ENCODE measurements around the gene SVIL. TPM values are rescaled to one million over a fixed set of nuclear protein-coding genes. Genes with fewer than 3 reads are reported as not detected.
A peak's percentile ranks its signal among the peaks of the same experiment; 100 is the strongest.
"Not testable (repeated sequence)": the region's sequence is repeated elsewhere in the genome, so short reads cannot be mapped to it uniquely, and the experiment has no call there.

Gene SVIL
- total and polyA plus RNA-seq, 2 donors (not counting 1 experiment from before 2014, with no cell fraction given), result 17.7 to 94.3 TPM

- TF ChIP-seq EZH2 (IDR thresholded peaks at IDR 0.05; ENCODE audit: low read length, missing control alignments), result no peak
- TF ChIP-seq, protein P1, sequence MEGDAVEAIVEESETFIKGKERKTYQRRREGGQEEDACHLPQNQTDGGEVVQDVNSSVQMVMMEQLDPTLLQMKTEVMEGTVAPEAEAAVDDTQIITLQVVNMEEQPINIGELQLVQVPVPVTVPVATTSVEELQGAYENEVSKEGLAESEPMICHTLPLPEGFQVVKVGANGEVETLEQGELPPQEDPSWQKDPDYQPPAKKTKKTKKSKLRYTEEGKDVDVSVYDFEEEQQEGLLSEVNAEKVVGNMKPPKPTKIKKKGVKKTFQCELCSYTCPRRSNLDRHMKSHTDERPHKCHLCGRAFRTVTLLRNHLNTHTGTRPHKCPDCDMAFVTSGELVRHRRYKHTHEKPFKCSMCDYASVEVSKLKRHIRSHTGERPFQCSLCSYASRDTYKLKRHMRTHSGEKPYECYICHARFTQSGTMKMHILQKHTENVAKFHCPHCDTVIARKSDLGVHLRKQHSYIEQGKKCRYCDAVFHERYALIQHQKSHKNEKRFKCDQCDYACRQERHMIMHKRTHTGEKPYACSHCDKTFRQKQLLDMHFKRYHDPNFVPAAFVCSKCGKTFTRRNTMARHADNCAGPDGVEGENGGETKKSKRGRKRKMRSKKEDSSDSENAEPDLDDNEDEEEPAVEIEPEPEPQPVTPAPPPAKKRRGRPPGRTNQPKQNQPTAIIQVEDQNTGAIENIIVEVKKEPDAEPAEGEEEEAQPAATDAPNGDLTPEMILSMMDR (conservative IDR thresholded peaks at IDR 0.05 in 1 of 2, IDR thresholded peaks at IDR 0.05 in 1 of 2; ENCODE audit: low read depth in 1 of 2, low read length in 2 of 2), result peak; percentile 12 to 33
- H3K27ac ChIP-seq (ENCODE audit: insufficient read depth, low read length), result no peak overlapping the region
These were observed 164.4 kb downstream of the SVIL start for GRCh38 chr10:29470355-29470705.

GRCh38 chr10:29469481-29470354, 165.1 kb downstream of the SVIL start:
- peaks cover 9% of the 10 kb centered on the region for H3K4me1 ChIP-seq (ENCODE audit: control insufficient read depth, extremely low read depth, insufficient read depth, low read length)
- no peaks in the 10 kb centered on the region for H3K9me3 ChIP-seq (ENCODE audit: control insufficient read depth, insufficient read depth, low read depth, low read length)
- H3K4me3 ChIP-seq (replicated peaks in 1 of 4; ENCODE audit: control extremely low read depth in 1 of 4, insufficient read depth in 1 of 4, low read depth in 3 of 4, low read length in 4 of 4), result no peak overlapping the region
- no peak for TF ChIP-seq EZH2 (IDR thresholded peaks at IDR 0.05; ENCODE audit: low read length, missing control alignments)
- TF ChIP-seq, protein P1 (conservative IDR thresholded peaks at IDR 0.05 in 1 of 2, IDR thresholded peaks at IDR 0.05 in 1 of 2; ENCODE audit: low read depth in 1 of 2, low read length in 2 of 2), result no peak
- no peak overlapping the region for H3K9ac ChIP-seq (ENCODE audit: insufficient read depth, low read length)
- no peaks in the 10 kb centered on the region for H3K79me2 ChIP-seq (ENCODE audit: control insufficient read depth, insufficient read depth, low read length)
- H3K27ac ChIP-seq (ENCODE audit: insufficient read depth, low read length), result no peak overlapping the region
- H4K20me1 ChIP-seq (ENCODE audit: control insufficient read depth, extremely low read depth, insufficient read depth, low read length), result no peaks in the 10 kb centered on the region
- H2AFZ ChIP-seq (ENCODE audit: low read length), result no peak overlapping the region
- H3K36me3 ChIP-seq (ENCODE audit: control insufficient read depth, insufficient read depth, low read length), result peaks cover 17% of the 10 kb centered on the region
- H3K4me2 ChIP-seq (ENCODE audit: extremely low read depth, insufficient read depth, low read length), result no peak overlapping the region
- DNase-seq (ENCODE audit: low read depth in 2 of 2), result no peak
- no peaks in the 10 kb centered on the region for H3K27me3 ChIP-seq (ENCODE audit: control insufficient read depth, insufficient read depth, low read length)

More at GRCh38 chr10:29470355-29470705, 164.4 kb downstream of the SVIL start:
- Histone ChIP-seq H3K9ac (ENCODE audit: insufficient read depth, low read length) (no peak overlapping the region), H3K9me3 (ENCODE audit: control insufficient read depth, insufficient read depth, low read depth, low read length) (no peaks in the 10 kb centered on the region), H3K36me3 (ENCODE audit: control insufficient read depth, insufficient read depth, low read length) (peaks cover 16% of the 10 kb centered on the region), H3K79me2 (ENCODE audit: control insufficient read depth, insufficient read depth, low read length) (no peaks in the 10 kb centered on the region), H3K4me3 (replicated peaks in 1 of 4; ENCODE audit: control extremely low read depth in 1 of 4, insufficient read depth in 1 of 4, low read depth in 3 of 4, low read length in 4 of 4) (no peak overlapping the region), H3K27me3 (ENCODE audit: control insufficient read depth, insufficient read depth, low read length) (no peaks in the 10 kb centered on the region), H3K4me1 (ENCODE audit: control insufficient read depth, extremely low read depth, insufficient read depth, low read length) (peaks cover 9% of the 10 kb centered on the region), H2AFZ (ENCODE audit: low read length) (no peak overlapping the region), H4K20me1 (ENCODE audit: control insufficient read depth, extremely low read depth, insufficient read depth, low read length) (no peaks in the 10 kb centered on the region), H3K4me2 (ENCODE audit: extremely low read depth, insufficient read depth, low read length) (no peak overlapping the region)
- DNase-seq (ENCODE audit: low read depth in 2 of 2), result no peak

DNA sequence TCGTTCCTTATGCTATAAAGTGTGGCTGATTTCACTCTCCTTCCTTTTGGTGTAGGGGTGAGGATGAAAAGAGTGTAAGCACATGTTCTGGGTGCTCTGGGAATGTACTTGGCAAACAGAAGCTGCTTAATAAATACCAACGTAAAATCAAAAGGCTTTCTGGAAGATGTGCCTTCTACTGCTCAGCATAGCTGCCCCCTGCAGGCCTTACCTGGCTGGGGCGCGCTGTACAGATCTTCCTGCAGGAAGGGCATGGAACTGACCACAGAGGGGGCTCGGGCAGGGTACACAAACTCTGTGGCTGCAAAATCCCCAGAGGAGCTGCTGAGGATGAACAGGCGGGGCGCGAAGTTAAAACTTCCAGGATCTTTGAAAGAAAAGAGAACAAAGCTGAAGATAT, 169.4 kb downstream of the SVIL start:
- TF ChIP-seq, protein P1 (conservative IDR thresholded peaks at IDR 0.05 in 1 of 2, IDR thresholded peaks at IDR 0.05 in 1 of 2; ENCODE audit: low read depth in 1 of 2, low read length in 2 of 2), result no peak
- TF ChIP-seq EZH2 (IDR thresholded peaks at IDR 0.05; ENCODE audit: low read length, missing control alignments), result no peak
- H4K20me1 ChIP-seq (ENCODE audit: control insufficient read depth, extremely low read depth, insufficient read depth, low read length), result no peaks in the 10 kb centered on the region
- no peaks in the 10 kb centered on the region for H3K4me1 ChIP-seq (ENCODE audit: control insufficient read depth, extremely low read depth, insufficient read depth, low read length)
- H3K9ac ChIP-seq (ENCODE audit: insufficient read depth, low read length), result no peak overlapping the region
- H3K9me3 ChIP-seq (ENCODE audit: control insufficient read depth, insufficient read depth, low read depth, low read length), result no peaks in the 10 kb centered on the region
- H3K4me2 ChIP-seq (ENCODE audit: extremely low read depth, insufficient read depth, low read length), result no peak overlapping the region
- H3K36me3 ChIP-seq (ENCODE audit: control insufficient read depth, insufficient read depth, low read length), result peaks cover 19% of the 10 kb centered on the region
- no peak overlapping the region for H3K27ac ChIP-seq (ENCODE audit: insufficient read depth, low read length)
- H2AFZ ChIP-seq (ENCODE audit: low read length), result no peak overlapping the region
- DNase-seq (ENCODE audit: low read depth in 2 of 2), result no peak
- H3K79me2 ChIP-seq (ENCODE audit: control insufficient read depth, insufficient read depth, low read length), result no peaks in the 10 kb centered on the region
- H3K27me3 ChIP-seq (ENCODE audit: control insufficient read depth, insufficient read depth, low read length), result no peaks in the 10 kb centered on the region
- no peak overlapping the region for H3K4me3 ChIP-seq (replicated peaks in 1 of 4; ENCODE audit: control extremely low read depth in 1 of 4, insufficient read depth in 1 of 4, low read depth in 3 of 4, low read length in 4 of 4)

- H3K27ac ChIP-seq (ENCODE audit: insufficient read depth, low read length); H3K27me3 ChIP-seq (ENCODE audit: control insufficient read depth, insufficient read depth, low read length); H3K4me3 ChIP-seq (replicated peaks in 1 of 4; ENCODE audit: control extremely low read depth in 1 of 4, insufficient read depth in 1 of 4, low read depth in 3 of 4, low read length in 4 of 4); H3K4me2 ChIP-seq (ENCODE audit: extremely low read depth, insufficient read depth, low read length); H3K9me3 ChIP-seq (ENCODE audit: control insufficient read depth, insufficient read depth, low read depth, low read length); H4K20me1 ChIP-seq (ENCODE audit: control insufficient read depth, extremely low read depth, insufficient read depth, low read length); H2AFZ ChIP-seq (ENCODE audit: low read length); H3K9ac ChIP-seq (ENCODE audit: insufficient read depth, low read length); H3K79me2 ChIP-seq (ENCODE audit: control insufficient read depth, insufficient read depth, low read length); H3K4me1 ChIP-seq (ENCODE audit: control insufficient read depth, extremely low read depth, insufficient read depth, low read length): not testable (repeated sequence)
- DNase-seq (ENCODE audit: low read depth in 2 of 2), result peak in 1 of 2 donors; percentile 57
- peaks cover 13% of the 10 kb centered on the region for H3K36me3 ChIP-seq (ENCODE audit: control insufficient read depth, insufficient read depth, low read length)
These were observed 170.1 kb downstream of the SVIL start for GRCh38 chr10:29464671-29465171.

Data from fibroblast of lung (primary cell).